NCI-H187 treated with DMSO at 0.1 percent for 48 hours (cell line): ENCODE data around the gene TNFSF15.
A peak's percentile ranks its signal among the peaks of the same experiment; 100 is the strongest.
"Not testable (repeated sequence)": the region's sequence is repeated elsewhere in the genome, so short reads cannot be mapped to it uniquely, and the experiment has no call there.

Experiments
- DNase-seq: peaks from one replicate; lab custom pipeline; 2025; lab: John Stamatoyannopoulos, UW

Gene TNFSF15

DNA sequence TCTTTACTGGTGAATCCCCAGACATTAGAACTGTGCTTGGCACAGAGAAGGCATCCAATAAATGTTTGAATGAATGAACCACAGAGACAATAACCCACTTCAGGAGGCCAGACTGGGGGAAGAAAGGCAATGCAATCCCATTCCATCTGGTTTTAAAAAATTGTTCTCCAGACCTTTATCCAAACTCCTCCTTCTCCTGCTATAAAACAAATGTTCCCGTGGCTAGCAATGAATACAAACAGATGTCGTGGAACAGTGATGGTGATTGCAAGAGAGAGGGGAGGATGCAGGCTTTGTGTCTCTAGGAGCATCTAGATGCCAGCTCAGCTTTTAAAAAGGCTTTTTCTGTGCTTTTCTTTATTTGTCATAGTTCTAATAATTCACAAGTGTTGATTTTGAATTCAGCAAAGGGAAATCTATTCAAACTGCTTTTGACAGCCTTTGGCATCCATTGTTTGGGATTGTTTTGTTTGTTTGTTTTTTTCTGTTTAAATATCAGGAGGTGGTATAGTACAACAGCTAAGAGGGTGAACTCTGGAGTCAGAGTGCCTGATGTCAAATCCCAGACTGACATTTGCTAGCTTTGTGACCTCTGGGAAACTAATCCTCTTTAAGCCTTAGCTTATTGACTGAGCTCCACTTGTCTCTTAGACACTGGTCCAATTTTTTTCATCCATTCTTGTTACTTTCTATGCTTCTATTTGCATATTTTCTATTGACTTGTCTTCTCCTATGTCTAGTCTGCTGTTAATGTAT is 59.1 kb downstream of the TNFSF15 start:
- DNase-seq, result no peak

DNA sequence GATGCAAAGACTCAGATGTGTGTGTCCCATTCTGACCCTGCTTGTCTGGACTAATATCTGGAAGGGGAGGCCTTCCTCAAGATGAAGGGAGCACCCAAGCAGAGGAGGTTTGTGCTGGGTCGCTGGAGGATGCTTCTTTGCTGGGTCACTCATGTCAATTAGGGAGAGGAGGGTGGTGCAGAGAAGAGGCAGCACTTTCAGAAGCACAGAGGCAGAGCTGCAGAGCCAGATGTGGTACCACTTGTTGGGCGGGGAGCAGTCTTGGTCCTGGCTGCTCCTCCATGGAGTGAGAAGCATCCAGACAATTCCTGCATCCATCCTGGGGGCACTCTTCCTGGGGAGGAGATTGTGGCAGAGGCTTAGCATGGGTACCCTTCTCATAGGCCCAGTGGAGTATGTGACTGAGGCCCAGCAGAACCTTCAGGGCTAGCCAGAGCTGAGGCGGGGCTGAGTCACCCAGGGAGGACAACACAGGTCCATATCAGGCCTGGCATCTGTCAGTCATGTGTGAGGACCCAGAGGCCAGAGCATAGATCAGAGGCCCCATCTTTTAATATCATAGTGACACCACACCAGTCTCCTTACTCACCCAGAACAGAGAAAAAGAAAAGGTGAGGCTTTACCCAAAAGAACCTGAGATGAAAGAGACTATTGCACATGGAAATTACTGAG is 59.8 kb downstream of the TNFSF15 start:
- no peak for DNase-seq

GRCh38 chr9:114745108-114745848 is 60.6 kb downstream of the TNFSF15 start:
- no peak for DNase-seq

- DNase-seq, result no peak
Observed at GRCh38 chr9:114743446-114743845, 62.4 kb downstream of the TNFSF15 start.

- no peak for DNase-seq
Observed at GRCh38 chr9:114742947-114743346, 62.9 kb downstream of the TNFSF15 start.

DNA sequence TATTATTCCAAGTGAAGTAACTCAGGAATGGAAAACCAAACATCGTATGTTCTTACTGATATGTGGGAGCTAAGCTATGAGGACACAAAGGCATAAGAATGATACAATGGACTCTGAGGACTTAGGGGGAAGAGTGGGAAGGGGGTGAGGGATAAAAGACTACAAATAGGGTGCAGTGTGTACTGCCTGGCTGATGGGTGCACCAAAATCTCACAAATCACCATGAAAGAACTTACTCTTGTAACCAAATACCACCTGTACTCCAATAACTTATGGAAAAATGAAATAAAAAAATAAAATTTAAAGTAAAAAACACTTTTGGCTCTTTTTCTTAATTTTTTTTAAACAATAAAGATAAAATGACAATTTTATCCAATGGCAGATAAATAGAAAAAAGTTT is 64.3 kb downstream of the TNFSF15 start:
- DNase-seq, result not testable (repeated sequence)

- DNase-seq, result peak; percentile 16
Observed at GRCh38 chr9:114738581-114739316, 67.1 kb downstream of the TNFSF15 start.

- no peak for DNase-seq
Observed at GRCh38 chr9:114737847-114738246, 68.0 kb downstream of the TNFSF15 start.

DNA sequence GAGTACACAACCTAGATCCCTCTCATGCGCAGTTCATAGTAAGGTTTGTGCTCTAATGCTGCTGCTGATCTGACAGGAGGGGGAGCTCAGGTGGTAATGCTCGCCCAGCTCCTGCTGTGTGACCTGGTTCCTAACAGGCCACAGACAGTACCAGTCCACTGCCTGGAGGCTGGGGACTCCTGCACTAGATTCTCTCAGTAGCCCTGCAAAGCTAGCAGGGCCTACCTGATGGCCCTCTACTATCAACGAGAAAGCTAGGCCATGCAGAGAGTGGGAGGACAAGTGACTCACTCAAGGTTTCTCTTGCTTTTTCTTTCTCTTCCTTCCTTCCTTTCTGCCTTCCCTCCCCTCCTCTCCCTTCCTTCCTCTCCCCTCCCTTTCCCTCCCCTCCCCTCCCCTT is 68.7 kb downstream of the TNFSF15 start:
- no peak for DNase-seq

- DNase-seq, result no peak
Observed at GRCh38 chr9:114735704-114736103, 70.1 kb downstream of the TNFSF15 start.

DNA sequence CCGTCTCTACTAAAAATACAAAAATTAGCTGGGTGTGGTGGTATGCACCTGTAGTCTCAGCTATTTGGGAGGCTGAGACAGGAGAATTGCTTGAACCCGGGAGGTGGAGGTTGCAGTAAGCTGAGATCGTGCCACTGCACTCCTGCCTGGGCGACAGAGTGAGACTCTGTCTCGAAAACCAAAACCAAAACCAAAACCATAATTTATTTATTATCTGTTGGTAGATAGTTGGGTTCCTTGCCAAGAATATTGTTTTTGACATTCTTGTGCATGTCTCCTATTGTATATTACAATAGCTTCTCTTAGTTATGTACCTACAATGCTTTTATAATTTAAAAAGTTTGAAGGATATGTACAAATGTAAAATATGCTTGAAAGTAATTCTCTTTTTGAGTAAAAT is 70.7 kb downstream of the TNFSF15 start:
- not testable (repeated sequence) for DNase-seq
